GM12874 (cell line): ENCODE data around the gene ATXN7.

Experiments
- TF ChIP-seq, protein P1 (sequence below): IDR thresholded peaks from 2 replicates; pipeline ENCODE4 v1.5.1; 2011; ENCODE audit warnings: low read depth, mild to moderate bottlenecking, control low read depth, low read length, moderate library complexity; ENCODE audit not compliant: insufficient read depth

The ATXN7 gene

DNA sequence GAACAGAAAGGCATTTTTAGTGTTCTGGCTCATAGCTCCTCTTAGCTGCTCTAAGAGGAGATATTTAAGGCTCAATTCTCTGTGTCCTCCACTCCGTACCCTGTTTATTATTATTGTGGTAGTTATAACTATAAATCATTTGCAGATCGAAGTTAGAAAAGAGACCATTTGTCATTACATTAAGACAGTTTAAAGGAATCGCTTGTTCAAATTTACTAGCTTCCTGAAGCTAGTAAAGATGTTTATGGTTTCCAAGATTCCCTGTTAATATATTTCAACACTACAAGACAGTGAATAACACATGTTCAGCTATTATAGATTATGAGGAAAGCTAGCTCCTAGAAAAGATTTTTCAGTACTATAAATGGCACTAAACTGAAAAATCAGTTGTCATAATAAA lies 12.6 kb downstream of the ATXN7 start:
- TF ChIP-seq, protein P1, sequence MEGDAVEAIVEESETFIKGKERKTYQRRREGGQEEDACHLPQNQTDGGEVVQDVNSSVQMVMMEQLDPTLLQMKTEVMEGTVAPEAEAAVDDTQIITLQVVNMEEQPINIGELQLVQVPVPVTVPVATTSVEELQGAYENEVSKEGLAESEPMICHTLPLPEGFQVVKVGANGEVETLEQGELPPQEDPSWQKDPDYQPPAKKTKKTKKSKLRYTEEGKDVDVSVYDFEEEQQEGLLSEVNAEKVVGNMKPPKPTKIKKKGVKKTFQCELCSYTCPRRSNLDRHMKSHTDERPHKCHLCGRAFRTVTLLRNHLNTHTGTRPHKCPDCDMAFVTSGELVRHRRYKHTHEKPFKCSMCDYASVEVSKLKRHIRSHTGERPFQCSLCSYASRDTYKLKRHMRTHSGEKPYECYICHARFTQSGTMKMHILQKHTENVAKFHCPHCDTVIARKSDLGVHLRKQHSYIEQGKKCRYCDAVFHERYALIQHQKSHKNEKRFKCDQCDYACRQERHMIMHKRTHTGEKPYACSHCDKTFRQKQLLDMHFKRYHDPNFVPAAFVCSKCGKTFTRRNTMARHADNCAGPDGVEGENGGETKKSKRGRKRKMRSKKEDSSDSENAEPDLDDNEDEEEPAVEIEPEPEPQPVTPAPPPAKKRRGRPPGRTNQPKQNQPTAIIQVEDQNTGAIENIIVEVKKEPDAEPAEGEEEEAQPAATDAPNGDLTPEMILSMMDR: no peak

DNA sequence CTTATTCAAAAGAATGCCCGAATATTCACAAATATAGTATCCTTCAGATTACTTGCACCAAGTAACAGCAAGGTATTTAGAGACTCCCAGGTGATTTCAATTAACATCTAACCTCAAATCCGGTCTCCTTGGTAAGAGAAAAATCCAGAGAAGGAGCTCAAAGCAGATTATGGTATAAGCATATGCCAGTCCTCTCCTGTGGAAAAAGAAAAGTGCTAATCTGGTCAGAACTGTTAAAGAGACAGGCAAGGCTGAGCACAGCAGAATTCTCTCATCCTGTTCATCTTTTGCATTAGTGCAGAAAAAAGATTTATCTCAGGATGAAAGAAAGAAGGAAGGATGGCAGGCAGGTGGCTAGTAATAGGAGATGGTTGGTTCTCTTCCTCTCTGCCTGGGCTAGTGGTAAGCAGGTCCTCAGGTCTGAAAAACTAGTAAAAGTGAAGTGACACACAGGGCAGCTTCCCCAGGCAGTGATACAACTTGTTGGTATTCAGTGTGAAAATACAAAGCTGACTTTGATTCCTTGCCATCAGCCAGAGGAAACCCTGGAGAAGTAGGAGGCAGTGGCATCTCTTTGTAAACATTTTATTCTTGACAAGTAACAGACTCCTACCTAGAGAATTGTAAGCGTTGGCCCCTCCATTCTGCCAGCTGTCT lies 14.2 kb downstream of the ATXN7 start:
- TF ChIP-seq, protein P1: no peak

DNA sequence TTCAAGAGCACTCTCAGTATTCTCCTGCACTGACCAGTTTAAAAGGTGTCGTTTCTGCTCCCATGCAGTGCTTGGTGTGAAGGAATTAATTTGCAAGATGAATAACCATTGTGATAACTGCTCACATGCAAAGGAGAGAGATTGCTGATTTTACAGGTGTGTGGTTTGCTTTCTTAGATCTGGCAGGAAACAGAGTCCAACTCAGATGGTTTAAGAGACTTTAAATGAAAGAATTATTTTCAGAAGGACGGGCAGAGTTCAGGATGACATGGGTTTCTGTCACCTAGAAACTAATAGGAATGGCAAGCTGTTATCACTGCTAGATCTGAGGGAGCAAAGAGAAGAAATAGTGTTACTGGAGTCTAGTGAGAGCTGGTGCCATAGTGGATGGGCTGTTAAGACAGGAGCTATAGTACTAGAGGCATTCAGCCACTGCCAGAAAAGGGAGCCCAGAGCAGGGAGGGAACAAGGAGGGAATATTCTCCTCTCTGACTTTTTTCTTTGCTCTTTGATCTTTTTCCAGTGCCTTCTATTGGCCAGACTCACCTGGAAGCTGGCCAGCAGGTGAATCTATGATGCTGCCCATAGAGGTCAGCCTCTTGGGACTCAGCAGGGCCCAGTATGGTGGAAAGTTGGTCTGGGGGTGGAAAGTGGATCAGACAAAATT lies 14.9 kb downstream of the ATXN7 start:
- TF ChIP-seq, protein P1: no peak

DNA sequence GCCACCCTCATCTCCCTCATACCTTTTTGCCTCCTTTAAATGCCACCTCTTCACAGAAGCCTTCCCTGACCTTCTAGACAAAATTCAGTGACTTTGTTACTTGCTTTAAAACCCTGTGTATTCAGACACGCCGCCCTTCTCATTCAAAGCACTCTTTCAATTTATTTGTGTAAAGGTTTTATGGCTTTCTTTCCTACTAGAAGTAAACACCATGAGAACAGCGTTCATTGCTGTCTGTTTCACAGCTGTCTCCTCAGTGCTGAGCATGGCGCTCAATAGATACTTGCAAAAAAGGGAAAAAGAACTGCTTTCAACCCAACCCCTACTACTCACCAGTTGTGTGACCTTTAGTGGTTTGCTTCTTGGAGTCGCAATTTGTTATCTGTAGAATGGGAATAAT lies 17.0 kb downstream of the ATXN7 start:
- TF ChIP-seq, protein P1: no peak

DNA sequence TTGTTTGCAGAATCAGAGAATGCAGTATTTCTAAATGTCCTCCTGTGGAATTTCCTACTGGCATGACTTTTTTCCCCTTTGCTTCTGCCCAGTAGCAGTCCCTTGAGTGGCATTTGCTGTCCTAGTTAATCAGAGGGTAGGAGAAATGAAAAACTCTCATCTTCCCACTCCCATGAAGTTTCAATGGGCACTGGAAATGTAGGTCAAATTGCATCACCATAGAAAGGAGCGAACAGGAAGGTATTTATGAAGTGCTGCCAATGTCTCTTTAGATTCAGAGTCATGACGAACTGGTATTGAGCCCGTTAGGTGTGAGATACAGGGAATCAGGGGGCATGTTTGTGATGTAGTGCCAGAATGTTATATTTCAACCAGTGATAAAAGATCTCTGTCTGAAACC lies 23.2 kb downstream of the ATXN7 start:
- TF ChIP-seq, protein P1: no peak

DNA sequence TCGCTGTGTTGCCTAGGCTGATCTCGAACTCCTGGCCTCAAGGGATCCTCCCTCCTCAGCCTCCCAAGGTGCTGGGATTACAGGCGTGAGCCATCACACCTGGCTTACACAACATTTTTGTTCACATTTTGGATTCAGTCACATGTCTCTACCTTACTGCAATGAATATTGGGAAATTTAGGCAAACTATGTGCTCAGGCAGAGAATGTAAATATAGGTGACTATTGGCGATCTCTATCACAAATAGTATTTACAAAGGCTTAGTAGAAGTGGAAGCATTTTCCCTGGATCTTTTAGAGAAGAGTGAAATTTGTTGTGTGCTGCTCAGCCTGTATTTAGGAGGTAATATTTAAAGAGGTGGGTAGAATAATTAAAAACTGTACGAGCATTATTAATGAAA lies 27.9 kb downstream of the ATXN7 start:
- TF ChIP-seq, protein P1: no peak

DNA sequence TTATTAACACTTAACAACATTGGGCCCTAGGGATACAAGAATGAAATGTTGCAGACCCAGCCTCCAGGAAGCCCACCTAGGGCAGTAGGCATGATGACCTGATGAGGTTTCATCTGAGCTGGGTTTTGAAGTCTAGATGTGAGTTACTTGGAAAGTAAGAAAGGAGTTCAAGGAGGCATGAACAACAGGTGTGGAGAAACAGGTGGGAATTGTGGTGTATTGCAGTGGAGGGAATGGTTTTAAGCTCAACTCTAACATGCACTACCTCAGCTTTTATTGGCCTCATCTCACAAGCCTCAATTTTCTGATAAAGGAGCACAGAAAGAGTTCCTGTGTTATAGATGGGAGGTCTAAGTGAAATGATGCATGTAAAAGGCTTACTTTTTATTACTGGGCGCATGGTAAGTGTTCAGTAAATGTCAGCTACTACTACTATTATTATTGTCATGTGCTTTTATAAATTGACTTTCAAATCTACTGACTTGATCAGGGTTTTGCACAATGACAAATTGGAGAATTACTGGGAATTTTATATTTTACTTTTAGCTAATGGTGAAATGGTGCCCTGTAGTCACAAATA lies 29.2 kb downstream of the ATXN7 start:
- TF ChIP-seq, protein P1: no peak
